ENCODE results near the gene SLC7A7.
"Not testable (repeated sequence)": the region's sequence is repeated elsewhere in the genome, so short reads cannot be mapped to it uniquely, and the experiment has no call there.

SLC7A7 gene

DNA sequence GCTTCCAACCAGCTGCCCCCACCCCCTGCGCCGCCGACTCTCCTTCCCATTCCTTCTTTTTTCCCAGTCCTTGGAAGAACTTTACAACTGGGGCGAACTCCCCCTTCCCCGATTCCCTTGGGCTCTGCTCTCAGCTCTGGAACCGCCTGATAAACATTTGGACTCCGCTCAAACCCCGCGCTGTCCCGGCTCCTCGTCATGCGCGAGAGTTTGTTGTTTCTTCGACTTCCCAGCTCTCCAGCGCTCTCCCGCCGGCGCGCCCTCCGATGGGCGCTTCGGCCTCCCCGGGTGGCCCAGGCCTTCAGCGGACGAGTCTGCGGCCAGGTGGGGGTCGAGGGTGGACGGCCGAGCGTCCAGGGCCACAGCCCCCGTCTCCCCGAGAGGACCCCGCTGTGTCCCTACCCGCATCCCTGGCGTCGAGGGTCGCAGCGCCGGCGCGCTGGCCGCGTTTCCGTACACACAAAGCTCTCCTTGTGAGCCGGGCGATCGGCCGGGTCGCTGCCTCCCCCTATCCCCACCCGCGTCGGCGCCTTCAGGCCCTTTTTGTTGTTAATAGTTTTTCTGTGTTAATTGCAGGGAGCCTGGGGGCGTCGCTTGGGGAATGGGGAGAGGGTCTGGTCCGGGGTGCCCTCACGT, 22.0 kb upstream of the SLC7A7 start:
- peak; percentile 57 for DNase-seq (ENCODE audit: low read depth)
- peak overlapping the region; percentile 97 for H3K4me3 ChIP-seq (ENCODE audit: low read depth, low read length)
- TF ChIP-seq, protein P1, sequence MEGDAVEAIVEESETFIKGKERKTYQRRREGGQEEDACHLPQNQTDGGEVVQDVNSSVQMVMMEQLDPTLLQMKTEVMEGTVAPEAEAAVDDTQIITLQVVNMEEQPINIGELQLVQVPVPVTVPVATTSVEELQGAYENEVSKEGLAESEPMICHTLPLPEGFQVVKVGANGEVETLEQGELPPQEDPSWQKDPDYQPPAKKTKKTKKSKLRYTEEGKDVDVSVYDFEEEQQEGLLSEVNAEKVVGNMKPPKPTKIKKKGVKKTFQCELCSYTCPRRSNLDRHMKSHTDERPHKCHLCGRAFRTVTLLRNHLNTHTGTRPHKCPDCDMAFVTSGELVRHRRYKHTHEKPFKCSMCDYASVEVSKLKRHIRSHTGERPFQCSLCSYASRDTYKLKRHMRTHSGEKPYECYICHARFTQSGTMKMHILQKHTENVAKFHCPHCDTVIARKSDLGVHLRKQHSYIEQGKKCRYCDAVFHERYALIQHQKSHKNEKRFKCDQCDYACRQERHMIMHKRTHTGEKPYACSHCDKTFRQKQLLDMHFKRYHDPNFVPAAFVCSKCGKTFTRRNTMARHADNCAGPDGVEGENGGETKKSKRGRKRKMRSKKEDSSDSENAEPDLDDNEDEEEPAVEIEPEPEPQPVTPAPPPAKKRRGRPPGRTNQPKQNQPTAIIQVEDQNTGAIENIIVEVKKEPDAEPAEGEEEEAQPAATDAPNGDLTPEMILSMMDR (conservative IDR thresholded peaks at IDR 0.05; ENCODE audit: low read depth, low read length) = no peak

GRCh38 chr14:22836301-22837113, 21.3 kb upstream of the SLC7A7 start, which contains the start of gene MMP14:
Gene MMP14 (plus strand): TSS chr14:22836585. CDS start chr14:22836818, 233 bp downstream.
- peak within 1 kb of the TSS; percentile 97 for H3K4me3 ChIP-seq (ENCODE audit: low read depth, low read length)
- DNase-seq (ENCODE audit: low read depth) = peak; percentile 94
- TF ChIP-seq, protein P1 (conservative IDR thresholded peaks at IDR 0.05; ENCODE audit: low read depth, low read length) = peak; percentile 61

GRCh38 chr14:22835505-22835904, 20.3 kb upstream of the SLC7A7 start:
- H3K4me3 ChIP-seq (ENCODE audit: low read depth, low read length) = no peak overlapping the region
- TF ChIP-seq, protein P1 (conservative IDR thresholded peaks at IDR 0.05; ENCODE audit: low read depth, low read length) = no peak
- DNase-seq (ENCODE audit: low read depth) = no peak

GRCh38 chr14:22830443-22831010, 15.3 kb upstream of the SLC7A7 start:
- no peak for DNase-seq (ENCODE audit: low read depth)
- TF ChIP-seq, protein P1 (conservative IDR thresholded peaks at IDR 0.05; ENCODE audit: low read depth, low read length) = no peak
- peak overlapping the region; percentile 96 for H3K4me3 ChIP-seq (ENCODE audit: low read depth, low read length)

GRCh38 chr14:22829661-22830442, 14.6 kb upstream of the SLC7A7 start, which contains the start of gene MRPL52:
Gene MRPL52 (plus strand): TSS chr14:22829887. CDS start chr14:22829913, 26 bp downstream.
- peak; percentile 91 for DNase-seq (ENCODE audit: low read depth)
- peak within 1 kb of the TSS; percentile 96 for H3K4me3 ChIP-seq (ENCODE audit: low read depth, low read length)
- TF ChIP-seq, protein P1 (conservative IDR thresholded peaks at IDR 0.05; ENCODE audit: low read depth, low read length) = no peak

DNA sequence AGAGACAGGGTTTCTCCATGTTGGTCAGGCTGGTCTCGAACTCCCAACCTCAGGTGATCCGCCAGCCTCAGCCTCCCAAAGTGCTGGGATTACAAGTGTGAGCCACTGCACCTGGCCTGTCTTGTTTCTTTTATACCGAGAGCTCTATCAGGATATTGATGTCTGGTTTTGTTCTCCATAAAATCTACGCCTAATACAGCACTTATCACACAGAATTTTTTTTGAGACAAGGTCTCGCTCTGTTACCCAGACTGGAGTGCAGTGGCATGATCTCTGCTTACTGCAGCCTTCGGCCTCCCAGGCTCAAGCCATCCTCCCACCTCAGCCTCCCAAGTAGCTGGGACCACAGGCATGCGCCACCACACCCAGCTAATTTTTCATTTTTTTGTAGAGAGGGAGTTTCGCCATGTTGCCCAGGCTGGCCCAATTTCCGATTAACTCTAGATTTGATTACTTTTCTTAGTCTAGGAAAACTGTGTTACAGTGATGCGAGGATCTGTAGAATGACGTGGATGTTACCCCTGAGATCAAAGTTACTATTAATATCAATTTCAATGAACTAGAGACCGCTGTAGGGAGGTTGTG, 13.9 kb upstream of the SLC7A7 start:
- H3K4me3 ChIP-seq (ENCODE audit: low read depth, low read length) = peak overlapping the region; percentile 96
- DNase-seq (ENCODE audit: low read depth) = not testable (repeated sequence)
